ENCODE results near the gene OTOP2. TPM values are rescaled to one million over a fixed set of nuclear protein-coding genes. Genes with fewer than 3 reads are reported as not detected.

Gene OTOP2
- total RNA-seq, 1 experiment from 2014 or later = not detected

GRCh38 chr17:74964988-74965622 lies 41.0 kb downstream of the OTOP2 start:
- ATAC-seq (no peak), DNase-seq (ENCODE audit: low spot score) (no peak)
- CTCF ChIA-PET = interaction anchor here (2.4 kb wide), 1 partner anchor 103 kb away, joined by 8 read pairs; no protein-coding TSS in a partner anchor
- Mint-ChIP-seq H3K27ac (peak overlapping the region; percentile 17; the same call in 1 of the 2 replicates), H3K4me3 (no peak overlapping the region), H3K4me1 (peaks cover 17% of the 10 kb centered on the region), H3K36me3 (no peaks in the 10 kb centered on the region), H3K27me3 (ENCODE audit: low read depth) (peaks cover 8% of the 10 kb centered on the region; the same call in 1 of the 2 replicates), H3K9me3 (no peaks in the 10 kb centered on the region)
- POLR2A ChIA-PET = interaction anchor here (0.5 kb wide), 1 partner anchor 15 kb away, joined by 6 read pairs; no protein-coding TSS in a partner anchor
- no peak for TF ChIP-seq TEAD1 (CRISPR knock-in tag; IDR thresholded peaks at IDR 0.05)
- TF ChIP-seq STAT6 (CRISPR knock-in tag; conservative IDR thresholded peaks at IDR 0.05; ENCODE audit: low read depth) = no peak
- TF ChIP-seq, protein P1, sequence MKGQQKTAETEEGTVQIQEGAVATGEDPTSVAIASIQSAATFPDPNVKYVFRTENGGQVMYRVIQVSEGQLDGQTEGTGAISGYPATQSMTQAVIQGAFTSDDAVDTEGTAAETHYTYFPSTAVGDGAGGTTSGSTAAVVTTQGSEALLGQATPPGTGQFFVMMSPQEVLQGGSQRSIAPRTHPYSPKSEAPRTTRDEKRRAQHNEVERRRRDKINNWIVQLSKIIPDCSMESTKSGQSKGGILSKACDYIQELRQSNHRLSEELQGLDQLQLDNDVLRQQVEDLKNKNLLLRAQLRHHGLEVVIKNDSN (CRISPR knock-in tag; IDR thresholded peaks at IDR 0.05) = no peak
- no peak for TF ChIP-seq RORB (CRISPR knock-in tag; IDR thresholded peaks at IDR 0.05)
- TF ChIP-seq, protein P2, sequence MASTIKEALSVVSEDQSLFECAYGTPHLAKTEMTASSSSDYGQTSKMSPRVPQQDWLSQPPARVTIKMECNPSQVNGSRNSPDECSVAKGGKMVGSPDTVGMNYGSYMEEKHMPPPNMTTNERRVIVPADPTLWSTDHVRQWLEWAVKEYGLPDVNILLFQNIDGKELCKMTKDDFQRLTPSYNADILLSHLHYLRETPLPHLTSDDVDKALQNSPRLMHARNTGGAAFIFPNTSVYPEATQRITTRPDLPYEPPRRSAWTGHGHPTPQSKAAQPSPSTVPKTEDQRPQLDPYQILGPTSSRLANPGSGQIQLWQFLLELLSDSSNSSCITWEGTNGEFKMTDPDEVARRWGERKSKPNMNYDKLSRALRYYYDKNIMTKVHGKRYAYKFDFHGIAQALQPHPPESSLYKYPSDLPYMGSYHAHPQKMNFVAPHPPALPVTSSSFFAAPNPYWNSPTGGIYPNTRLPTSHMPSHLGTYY (CRISPR knock-in tag; IDR thresholded peaks at IDR 0.05) = no peak
- TF ChIP-seq SOX15 (CRISPR knock-in tag; IDR thresholded peaks at IDR 0.05) = no peak
- no peak for TF ChIP-seq ZNF281 (CRISPR knock-in tag; IDR thresholded peaks at IDR 0.05)
- TF ChIP-seq NFATC4 (CRISPR knock-in tag; IDR thresholded peaks at IDR 0.05) = no peak
- TF ChIP-seq GRHL2 (CRISPR knock-in tag; IDR thresholded peaks at IDR 0.05; ENCODE audit: insufficient replicate concordance, severe bottlenecking) = no peak
- TF ChIP-seq ZNF423 (CRISPR knock-in tag; IDR thresholded peaks at IDR 0.05) = no peak
- TF ChIP-seq PRDM15 (CRISPR knock-in tag; IDR thresholded peaks at IDR 0.05) = no peak
- TF ChIP-seq AFF4 (CRISPR knock-in tag; IDR thresholded peaks at IDR 0.05; ENCODE audit: borderline replicate concordance) = no peak
- no peak for TF ChIP-seq NR3C1 (CRISPR knock-in tag; conservative IDR thresholded peaks at IDR 0.05; ENCODE audit: low read depth)
